H9 (cell line): Measurements from ENCODE around the gene ANKRD40. TPM values are rescaled to one million over a fixed set of nuclear protein-coding genes. Genes with fewer than 3 reads are reported as not detected.

Experiments
- DNase-seq: peaks from one replicate; pipeline ENCODE4 v3.0.0-alpha.2; 2017
- H2AFZ ChIP-seq: one replicate; pipeline ENCODE4 v1.6.1; 2013; ENCODE audit warnings: mild to moderate bottlenecking, low read length, control low read depth, moderate library complexity
- H2AK5ac ChIP-seq: 2 replicates; pipeline ENCODE4 v1.6.1; 2013; ENCODE audit warnings: low read length, control low read depth, mixed read lengths; ENCODE audit not compliant: insufficient read length
- H2BK120ac ChIP-seq: one replicate; pipeline ENCODE4 v1.6.1; 2013; ENCODE audit warnings: low read depth, mild to moderate bottlenecking, low read length, control low read depth, inconsistent platforms; ENCODE audit not compliant: poor library complexity, severe bottlenecking
- H2BK12ac ChIP-seq: 2 replicates; pipeline ENCODE4 v1.6.1; 2013; ENCODE audit warnings: low read length, control low read depth, mixed read lengths, low read depth; ENCODE audit not compliant: insufficient read length
- H2BK15ac ChIP-seq: 2 replicates; pipeline ENCODE4 v1.6.1; 2013; ENCODE audit warnings: low read depth, low read length, control low read depth
- H2BK20ac ChIP-seq: one replicate; pipeline ENCODE4 v1.6.1; 2013; ENCODE audit warnings: low read depth, mild to moderate bottlenecking, low read length, control low read depth, inconsistent platforms; ENCODE audit not compliant: poor library complexity, severe bottlenecking
- H2BK5ac ChIP-seq: 2 replicates; pipeline ENCODE4 v1.6.1; 2013; ENCODE audit warnings: low read length, control low read depth, mixed read lengths; ENCODE audit not compliant: insufficient read length
- H3K14ac ChIP-seq: 2 replicates; pipeline ENCODE4 v1.6.1; 2013; ENCODE audit warnings: low read length, control low read depth; ENCODE audit not compliant: insufficient read depth
- H3K18ac ChIP-seq: 2 replicates; pipeline ENCODE4 v1.6.1; 2013; ENCODE audit warnings: low read depth, mild to moderate bottlenecking, mixed read lengths, low read length, control low read depth; ENCODE audit not compliant: insufficient read length
- H3K23ac ChIP-seq: 2 replicates; pipeline ENCODE4 v1.6.1; 2013; ENCODE audit warnings: low read length, control low read depth, mixed read lengths, low read depth; ENCODE audit not compliant: insufficient read length
- H3K23me2 ChIP-seq: 2 replicates; pipeline ENCODE4 v1.6.1; 2013; ENCODE audit warnings: low read depth, mild to moderate bottlenecking, mixed read lengths, low read length, control low read depth; ENCODE audit not compliant: insufficient read length, poor library complexity, severe bottlenecking
- H3K27ac ChIP-seq: 2 replicates; pipeline ENCODE4 v1.5.1; 2013; ENCODE audit warnings: low read length, control low read depth, mixed read lengths, low read depth; ENCODE audit not compliant: insufficient read length
- H3K27me3 ChIP-seq: 2 replicates; pipeline ENCODE4 v1.6.1; 2013; ENCODE audit warnings: low read length, control low read depth, inconsistent platforms; ENCODE audit not compliant: insufficient read depth
- H3K4ac ChIP-seq: 2 replicates; pipeline ENCODE4 v1.6.1; 2013; ENCODE audit warnings: low read depth, mild to moderate bottlenecking, control low read depth, inconsistent platforms, low read length, moderate library complexity
- H3K4me1 ChIP-seq: 2 replicates; pipeline ENCODE4 v1.6.1; 2013; ENCODE audit warnings: low read length, control low read depth, inconsistent platforms; ENCODE audit not compliant: insufficient read depth
- H3K4me2 ChIP-seq: 2 replicates; pipeline ENCODE4 v1.6.1; 2013; ENCODE audit warnings: low read length, control low read depth, mixed read lengths; ENCODE audit not compliant: insufficient read length, insufficient read depth
- H3K56ac ChIP-seq: 2 replicates; pipeline ENCODE4 v1.6.1; 2013; ENCODE audit warnings: low read depth, mild to moderate bottlenecking, mixed read lengths, low read length, control low read depth; ENCODE audit not compliant: insufficient read length
- H3K79me1 ChIP-seq: 2 replicates; pipeline ENCODE4 v1.6.1; 2013; ENCODE audit warnings: low read depth, mild to moderate bottlenecking, moderate library complexity, low read length, control low read depth, inconsistent platforms; ENCODE audit not compliant: insufficient read depth, poor library complexity, severe bottlenecking
- H3K79me2 ChIP-seq: 2 replicates; pipeline ENCODE4 v1.6.1; 2013; ENCODE audit warnings: low read length, control low read depth, inconsistent platforms; ENCODE audit not compliant: insufficient read depth
- H3K9ac ChIP-seq: 2 replicates; pipeline ENCODE4 v1.6.1; 2013; ENCODE audit warnings: low read length, control low read depth, mixed read lengths; ENCODE audit not compliant: insufficient read length; ENCODE audit errors: extremely low read depth
- H3K9me3 ChIP-seq: one replicate; pipeline ENCODE4 v1.6.1; 2013; ENCODE audit warnings: low read depth, low read length, inconsistent platforms; ENCODE audit not compliant: control insufficient read depth
- H3T11ph ChIP-seq: one replicate; pipeline ENCODE4 v1.6.1; 2013; ENCODE audit warnings: mild to moderate bottlenecking, low read length, control low read depth, inconsistent platforms
- H4K20me1 ChIP-seq: one replicate; pipeline ENCODE4 v1.6.1; 2013; ENCODE audit not compliant: control insufficient read depth, insufficient read length, insufficient read depth
- H4K5ac ChIP-seq: 2 replicates; pipeline ENCODE4 v1.6.1; 2013; ENCODE audit warnings: low read depth, mild to moderate bottlenecking, mixed read lengths, low read length, control low read depth; ENCODE audit not compliant: insufficient read length
- H4K8ac ChIP-seq: replicated peaks from 2 replicates; pipeline ENCODE4 v1.6.1; 2013; ENCODE audit warnings: low read length, control low read depth, mixed read lengths, low read depth; ENCODE audit not compliant: insufficient read length
- H4K91ac ChIP-seq: 2 replicates; pipeline ENCODE4 v1.6.1; 2013; ENCODE audit warnings: low read depth, mild to moderate bottlenecking, moderate library complexity, mixed read lengths, low read length, control low read depth; ENCODE audit not compliant: insufficient read length
- H3K27ac Mint-ChIP-seq, 3 experiments: 2 replicates in 2 of 3; 3 replicates in 1 of 3; pipeline ENCODE4 v1.8.0; 2020 to 2021; ENCODE audit warnings: mixed read lengths in 3 of 3, mild to moderate bottlenecking in 1 of 3, moderate library complexity in 1 of 3
- H3K27me3 Mint-ChIP-seq: 2 replicates; pipeline ENCODE4 v1.8.0; 2021; ENCODE audit warnings: low read depth, mild to moderate bottlenecking, moderate library complexity, mixed read lengths
- H3K36me3 Mint-ChIP-seq, 3 experiments: 2 replicates in 2 of 3; 3 replicates in 1 of 3; pipeline ENCODE4 v1.8.0; 2020 to 2021; ENCODE audit warnings: low read depth in 3 of 3, mixed read lengths in 3 of 3; ENCODE audit not compliant: insufficient read depth in 1 of 3
- H3K4me1 Mint-ChIP-seq, 2 experiments: 2 replicates each; pipeline ENCODE4 v1.8.0; 2020; ENCODE audit warnings: mixed read lengths in 2 of 2
- H3K4me3 Mint-ChIP-seq, 2 experiments: 2 replicates in 1 of 2; 3 replicates in 1 of 2; pipeline ENCODE4 v1.8.0; 2020 to 2021; ENCODE audit warnings: mild to moderate bottlenecking in 2 of 2, mixed read lengths in 2 of 2, moderate library complexity in 1 of 2
- H3K9me3 Mint-ChIP-seq, 2 experiments: 2 replicates in 1 of 2; 3 replicates in 1 of 2; pipeline ENCODE4 v1.8.0; 2020; ENCODE audit warnings: mild to moderate bottlenecking in 2 of 2, mixed read lengths in 2 of 2, moderate library complexity in 1 of 2
- CTCF ChIP-seq: fragments of 200-600 bp; sonication (generic); conservative IDR thresholded peaks from 3 replicates; pipeline ENCODE4 v1.8.0; 2021; ENCODE audit warnings: antibody characterized with exemption, mild to moderate bottlenecking
- WGBS: extraction: QIAGEN DNeasy Blood & Tissue Kit; methylation state at CpG from one replicate; pipeline ENCODE4 v1.1.7; 2013; ENCODE audit warnings: missing lambda C conversion rate, low lambda C conversion rate, mixed read lengths; ENCODE audit not compliant: insufficient read length; ENCODE audit errors: extremely low coverage; 5-methylcytosine and 5-hydroxymethylcytosine counted together
- total RNA-seq: library from RNA; stranded (reverse); gene quantifications from 2 replicates; pipeline ENCODE4 v1.2.1, GENCODE V29; 2021

The ANKRD40 gene
- total RNA-seq, 1 experiment from 2014 or later = 54.3 TPM

- no peak for TF ChIP-seq CTCF
- H4K20me1 ChIP-seq = no peaks in the 10 kb centered on the region
- H2BK15ac ChIP-seq = no peak overlapping the region
- no peak overlapping the region for H4K8ac ChIP-seq
- H2AFZ ChIP-seq = no peak overlapping the region
- no peaks in the 10 kb centered on the region for H3K9me3 ChIP-seq
- H2BK5ac ChIP-seq = no peak overlapping the region
- no CpG with 5 or more reads among the region's 9 CpGs for WGBS
- no peaks in the 10 kb centered on the region for H3K36me3 Mint-ChIP-seq
- no peak overlapping the region for H2BK20ac ChIP-seq
- no peak overlapping the region for H3K4me2 ChIP-seq
- H3K4me1 Mint-ChIP-seq = peaks cover 24 to 28% of the 10 kb centered on the region in 2 experiments
- H3K14ac ChIP-seq = no peak overlapping the region
- no peak overlapping the region for H3K18ac ChIP-seq
- H2BK120ac ChIP-seq = no peak overlapping the region
- no peaks in the 10 kb centered on the region for H3K79me1 ChIP-seq
- no peak overlapping the region for H3K9ac ChIP-seq
- H3K27me3 Mint-ChIP-seq = no peaks in the 10 kb centered on the region; the same call in 1 of the 2 replicates
- H3K4me1 ChIP-seq = no peaks in the 10 kb centered on the region; the same call in 1 of the 2 replicates
- no peak overlapping the region for H3K23ac ChIP-seq
- H3K27ac Mint-ChIP-seq = no peak overlapping the region
- H3K27ac ChIP-seq = no peak overlapping the region
- no peak for DNase-seq
- no peak overlapping the region for H3T11ph ChIP-seq
- H3K4ac ChIP-seq = no peak overlapping the region
- H3K23me2 ChIP-seq = peaks cover 5% of the 10 kb centered on the region
- H2BK12ac ChIP-seq = no peak overlapping the region
- no peak overlapping the region for H2AK5ac ChIP-seq
- H3K27me3 ChIP-seq = no peaks in the 10 kb centered on the region
- H3K56ac ChIP-seq = no peak overlapping the region
- no peak overlapping the region for H4K5ac ChIP-seq
- H4K91ac ChIP-seq = no peak overlapping the region
- no peaks in the 10 kb centered on the region for H3K9me3 Mint-ChIP-seq
- H3K79me2 ChIP-seq = no peaks in the 10 kb centered on the region
- H3K4me3 Mint-ChIP-seq = no peak overlapping the region
These were observed 4.9 kb upstream of the ANKRD40 start for GRCh38 chr17:50712641-50713040.
